GM21786 (cell line): ENCODE data around the gene ZNF366.

ENCODE experiments used
- ATAC-seq: cut with Tn5 transposase; IDR thresholded peaks from one replicate; pipeline ENCODE4 v1.9.1; 2021; ENCODE audit not compliant: unreplicated experiment

Gene ZNF366

DNA sequence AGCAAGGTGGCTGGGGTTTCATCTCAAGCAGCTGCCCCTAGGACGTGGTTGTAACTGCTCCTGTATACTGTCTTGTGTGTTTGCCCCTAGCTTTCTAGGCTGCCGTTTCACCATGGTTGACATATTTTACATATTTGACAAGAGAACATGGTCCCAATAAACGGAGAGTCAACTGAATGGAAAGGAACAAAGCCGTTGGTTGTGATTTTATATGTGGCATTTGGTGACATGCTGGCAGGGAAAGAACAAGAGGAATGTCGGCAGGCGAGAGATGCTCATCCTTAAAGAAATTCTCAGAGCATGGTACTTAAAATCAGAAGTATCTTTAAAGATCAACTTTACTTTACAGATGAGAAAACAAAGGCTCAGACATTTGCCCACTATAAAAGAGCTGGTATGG, 11.8 kb downstream of the ZNF366 start:
- no peak for ATAC-seq

DNA sequence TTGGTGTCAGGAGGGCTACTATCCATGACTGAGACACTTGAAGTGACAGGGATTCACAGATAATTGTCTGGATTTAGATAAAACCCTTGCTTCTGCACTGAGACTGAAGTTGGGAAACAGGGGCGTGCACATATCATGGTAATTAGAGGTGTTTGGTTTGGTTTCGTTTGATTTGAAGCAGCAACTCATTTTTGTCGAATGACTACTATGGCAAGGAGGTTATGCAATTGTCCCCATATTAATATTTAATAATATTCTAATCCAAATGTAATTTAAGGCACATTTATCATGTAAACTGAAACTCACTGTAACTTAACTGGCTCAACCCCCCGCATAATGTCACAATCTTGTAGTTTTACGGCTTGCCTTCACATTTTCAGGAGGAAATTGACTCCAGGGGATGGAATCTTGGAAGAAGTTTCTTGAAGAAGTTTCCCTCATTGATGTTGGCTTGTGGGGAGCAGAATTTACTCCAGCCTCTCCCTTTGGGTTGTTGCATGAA, 12.5 kb downstream of the ZNF366 start:
- no peak for ATAC-seq

DNA sequence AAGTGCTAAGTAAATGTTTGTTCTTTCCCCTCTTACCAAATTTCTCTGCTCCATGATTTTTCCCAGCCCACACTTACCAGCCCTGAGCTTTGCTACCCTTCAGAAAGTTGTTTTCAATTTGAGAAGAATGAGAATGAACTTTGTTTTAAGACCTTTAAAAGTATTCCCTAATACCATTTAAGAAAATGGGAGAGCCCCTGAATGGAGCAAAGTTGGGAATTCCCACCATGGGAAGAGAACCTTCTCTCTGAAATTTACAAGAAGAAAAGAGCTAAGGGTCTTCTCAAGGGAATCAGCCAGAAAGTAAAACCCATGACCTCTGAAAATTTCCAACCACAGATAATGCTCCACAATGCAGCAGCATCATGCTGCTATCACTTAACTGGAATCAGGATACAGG, 17.7 kb downstream of the ZNF366 start:
- no peak for ATAC-seq

DNA sequence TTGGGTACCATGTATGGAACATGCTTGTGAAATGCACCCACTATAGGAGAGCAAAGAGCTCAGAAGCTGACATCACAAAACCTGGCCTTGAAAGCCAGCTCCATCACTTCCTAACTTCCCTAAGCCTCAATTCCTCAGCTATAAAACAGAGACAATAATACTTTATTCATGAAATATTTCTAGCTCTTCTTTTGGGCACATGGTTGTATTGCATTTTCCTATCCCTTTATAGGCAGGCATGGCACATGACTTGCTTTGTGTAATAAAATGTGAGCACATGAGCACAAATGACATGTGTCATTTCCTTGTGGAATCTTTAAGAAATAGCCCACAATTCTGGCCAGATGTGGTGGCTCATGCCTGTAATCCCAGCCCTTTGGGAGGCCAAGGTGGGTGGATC, 18.5 kb downstream of the ZNF366 start:
- ATAC-seq: no peak

DNA sequence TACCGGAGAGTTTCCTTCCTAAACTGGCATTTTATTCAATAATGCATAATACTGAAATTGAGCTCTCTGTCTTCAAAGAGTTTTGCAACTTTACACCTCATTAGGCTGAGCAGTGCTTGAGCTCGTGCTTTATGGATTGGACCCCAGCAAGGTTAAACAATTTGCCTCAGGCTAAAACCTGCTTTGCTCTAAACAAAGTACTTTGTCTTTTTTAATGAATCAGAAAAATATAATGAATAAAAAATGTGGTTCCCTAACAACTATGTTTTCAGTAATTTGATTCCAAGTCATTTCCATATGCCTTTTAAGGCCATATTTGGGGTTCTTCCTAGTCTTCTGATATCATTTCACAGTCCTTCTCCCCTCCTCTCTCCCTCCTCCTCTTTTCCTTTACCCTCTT, 20.0 kb downstream of the ZNF366 start:
- no peak for ATAC-seq

DNA sequence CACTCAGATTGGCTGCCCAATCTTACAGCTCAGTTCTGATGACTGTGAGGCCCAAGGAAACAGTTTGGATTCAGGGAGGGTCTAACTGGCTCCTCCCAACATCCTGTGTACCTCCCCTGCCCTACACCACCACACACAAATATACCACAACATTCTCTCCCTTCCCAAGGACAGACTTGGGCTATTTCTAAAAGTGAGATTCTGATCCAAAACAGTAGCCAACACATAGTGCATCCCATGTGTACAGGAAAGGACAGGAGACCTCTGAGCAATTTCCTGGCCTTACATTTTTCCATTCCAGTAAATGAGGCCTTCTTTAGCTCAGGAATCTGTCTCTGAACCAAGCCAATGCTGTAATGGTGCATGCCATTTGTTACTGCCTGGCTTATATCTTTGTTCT, 20.8 kb downstream of the ZNF366 start:
- no peak for ATAC-seq

DNA sequence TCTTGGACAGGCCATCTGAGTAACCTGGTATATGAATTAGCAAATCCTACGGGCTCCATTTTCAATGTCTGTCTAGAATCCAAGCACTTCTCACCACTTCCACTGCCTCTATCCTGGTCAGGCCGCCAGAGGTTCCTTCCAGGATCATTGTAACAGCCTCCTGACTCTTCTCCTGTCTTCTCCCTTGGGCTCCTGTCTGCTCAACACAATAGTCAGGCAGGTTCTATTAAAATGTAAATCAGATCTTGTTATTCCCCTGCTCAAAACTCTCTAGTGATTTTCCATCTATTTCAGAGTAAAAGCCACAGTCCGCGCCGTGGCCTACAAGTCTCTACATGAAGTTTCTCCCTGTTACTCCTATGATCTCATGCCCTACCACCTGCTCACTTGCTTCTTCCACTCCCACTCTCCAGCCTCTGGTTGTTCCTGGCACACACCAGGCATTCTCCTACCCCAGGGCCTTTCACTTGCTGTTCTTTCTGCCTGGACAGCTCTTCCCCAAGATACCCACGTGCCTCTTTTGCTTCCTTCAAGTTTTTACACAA, 21.7 kb downstream of the ZNF366 start:
- ATAC-seq: no peak

DNA sequence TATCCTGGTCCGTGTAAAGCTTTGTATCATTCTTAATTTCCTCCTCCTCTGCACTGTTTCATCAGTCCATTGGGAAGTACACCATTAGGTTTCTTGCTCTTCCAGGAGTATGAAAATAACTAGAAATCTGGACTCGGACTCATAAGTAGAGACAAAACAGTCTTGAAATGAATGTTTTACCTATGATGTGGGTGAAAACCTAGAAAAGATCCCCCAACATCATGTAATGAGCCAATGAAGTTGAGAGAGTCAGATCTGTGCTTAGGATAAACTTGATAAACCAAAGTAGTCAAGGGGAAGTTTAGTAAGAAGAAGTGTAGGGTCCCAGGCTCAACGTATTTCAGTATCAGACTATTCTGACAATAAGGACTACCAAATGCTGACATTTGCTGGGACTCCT, 25.2 kb downstream of the ZNF366 start:
- ATAC-seq: no peak

DNA sequence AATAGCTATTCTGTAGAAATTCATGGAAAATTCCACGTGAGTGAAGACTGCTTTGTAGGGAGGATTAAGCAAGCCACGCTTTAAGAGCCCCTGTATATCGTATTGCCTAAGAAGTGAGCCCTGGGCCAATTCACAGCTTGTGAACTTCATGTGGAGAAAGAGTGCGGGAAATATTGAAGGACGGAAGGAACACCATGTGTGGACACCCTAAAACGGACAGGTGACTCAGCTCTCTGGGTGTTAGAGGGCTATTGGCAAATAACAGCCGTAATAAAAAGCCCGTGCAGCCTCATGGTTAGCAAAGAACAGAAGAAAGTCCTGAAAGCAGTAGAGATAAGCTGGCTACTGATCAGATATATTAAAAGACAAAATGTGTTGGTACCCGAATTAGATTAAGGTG, 26.4 kb downstream of the ZNF366 start:
- ATAC-seq: no peak

DNA sequence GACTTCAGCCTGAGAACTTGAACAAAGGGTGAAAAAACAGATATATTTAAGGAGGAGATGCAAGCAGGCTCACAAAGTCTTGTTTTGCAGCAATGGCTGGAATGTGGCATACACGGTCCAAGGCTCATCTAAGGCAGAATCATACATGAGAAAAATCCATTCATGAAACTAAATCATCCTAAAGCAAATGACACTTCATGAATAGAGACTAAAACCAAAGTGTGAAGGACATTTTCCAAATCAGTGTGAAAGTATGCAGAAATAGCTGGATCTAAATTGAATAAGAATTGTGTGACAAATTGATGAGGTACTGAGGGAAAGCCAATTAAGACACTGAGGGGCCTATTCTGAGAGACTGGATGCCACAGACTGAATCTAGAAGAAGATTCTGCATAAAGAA, 27.3 kb downstream of the ZNF366 start:
- ATAC-seq: no peak

DNA sequence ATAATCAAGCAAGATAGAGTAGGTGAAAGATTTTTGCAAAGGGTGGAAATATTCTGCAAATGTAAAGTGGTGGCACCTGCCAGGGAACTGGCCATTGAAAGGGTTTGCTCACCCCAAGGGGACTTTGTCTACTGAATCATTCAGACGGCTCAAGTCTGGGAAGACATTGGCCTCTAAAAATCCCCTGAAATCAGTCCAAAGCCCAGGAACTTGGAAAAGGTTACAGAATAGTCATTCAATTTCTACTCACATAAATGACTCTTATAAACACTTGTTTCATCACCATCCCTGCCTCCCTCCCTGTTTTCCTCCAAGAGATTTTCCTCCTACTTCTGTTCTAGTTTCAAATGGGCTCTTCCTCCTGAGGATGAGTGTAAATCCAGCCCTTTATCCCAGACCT, 28.5 kb downstream of the ZNF366 start:
- no peak for ATAC-seq

DNA sequence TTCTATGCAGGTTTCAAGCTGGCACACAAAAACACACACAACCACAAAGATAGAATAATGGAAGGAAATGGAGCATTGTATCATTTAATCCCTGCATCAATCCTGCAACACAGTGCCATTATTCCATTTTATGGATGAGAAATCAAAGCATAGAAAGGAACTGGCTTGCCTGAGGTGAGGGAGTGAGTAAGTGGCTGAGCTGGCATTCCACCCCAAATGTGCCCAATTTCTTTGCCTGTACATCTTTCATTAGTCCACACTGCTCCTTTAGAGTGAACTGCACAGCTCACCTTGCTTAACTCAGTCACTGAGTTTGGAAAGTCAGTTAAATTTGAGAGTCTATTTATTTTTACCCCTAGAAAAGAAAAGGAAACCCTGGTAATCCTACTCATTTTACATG, 28.9 kb downstream of the ZNF366 start:
- ATAC-seq: no peak

DNA sequence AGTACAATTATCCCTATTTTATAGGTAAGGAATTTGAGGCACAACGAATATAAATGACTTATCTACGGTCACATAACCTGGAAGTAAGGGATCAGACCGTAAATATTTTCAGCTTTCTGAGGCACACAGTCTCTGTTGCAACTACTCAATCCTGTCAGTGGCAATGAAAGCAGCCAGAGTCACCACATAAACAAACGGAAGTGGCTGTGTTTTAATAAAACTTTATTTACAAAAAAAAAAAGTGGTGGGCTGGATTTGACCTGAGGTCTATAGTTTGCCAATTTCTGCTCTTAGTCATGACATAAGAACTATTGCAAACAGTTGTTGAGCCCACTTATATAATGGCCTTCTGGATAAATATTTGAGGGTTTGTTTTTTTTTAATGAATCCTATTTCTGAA, 29.6 kb downstream of the ZNF366 start:
- no peak for ATAC-seq

DNA sequence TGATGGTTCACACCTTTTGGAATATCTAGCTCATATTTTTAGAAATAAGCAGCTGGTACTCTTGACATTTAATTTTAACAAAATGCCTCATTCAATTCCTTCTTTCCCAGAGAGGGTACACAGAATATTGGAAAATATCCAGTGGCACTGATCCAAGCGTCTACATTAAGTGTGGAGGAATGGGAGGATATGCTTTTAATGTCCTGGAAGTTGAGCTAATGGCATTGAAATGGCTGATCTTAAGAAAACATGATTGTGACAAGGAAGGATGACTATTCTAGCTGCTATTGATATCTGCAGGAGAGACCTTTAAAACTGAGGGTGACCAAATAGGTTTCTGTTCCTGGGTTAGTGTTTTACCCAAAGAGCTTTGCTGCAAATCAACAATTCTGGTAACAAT, 30.0 kb downstream of the ZNF366 start:
- ATAC-seq: no peak

DNA sequence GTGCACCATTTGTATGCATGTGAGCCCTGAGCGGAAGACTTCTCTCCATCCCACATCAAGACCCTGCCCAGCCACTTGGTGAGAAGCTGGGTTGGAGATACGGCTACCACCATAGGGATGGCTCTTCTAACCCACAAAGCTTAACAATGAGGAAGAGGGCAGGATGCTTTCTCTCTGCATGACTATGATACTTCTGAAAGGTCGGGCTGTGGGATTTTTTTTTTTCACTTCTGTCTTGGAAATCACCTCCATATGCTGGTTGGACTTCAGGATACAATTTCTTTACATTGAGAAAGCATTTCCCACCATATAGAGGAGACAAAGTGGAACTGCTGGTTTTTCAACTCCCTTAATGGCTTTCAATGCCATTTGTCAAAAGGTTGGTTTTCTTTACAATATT, 30.5 kb downstream of the ZNF366 start:
- ATAC-seq: no peak

DNA sequence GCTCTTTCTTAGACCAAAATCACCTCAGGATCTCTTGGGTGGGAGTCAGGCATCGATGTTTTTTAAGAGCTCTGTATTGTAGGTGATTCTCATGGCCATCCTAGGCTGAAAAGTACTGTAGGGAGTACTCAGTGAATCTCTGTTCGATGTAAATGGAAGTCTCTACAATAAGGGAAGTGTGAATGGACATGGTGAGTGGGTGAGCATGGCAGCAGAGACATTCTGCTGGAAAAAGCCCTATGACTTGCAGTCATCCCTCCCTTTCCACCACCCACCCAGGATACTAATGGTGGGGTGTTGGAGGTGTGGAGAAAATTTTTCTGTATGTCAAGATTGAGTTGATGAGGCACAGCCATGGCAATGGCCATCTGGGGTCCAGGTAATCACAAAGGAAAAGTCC, 30.9 kb downstream of the ZNF366 start:
- ATAC-seq: no peak

DNA sequence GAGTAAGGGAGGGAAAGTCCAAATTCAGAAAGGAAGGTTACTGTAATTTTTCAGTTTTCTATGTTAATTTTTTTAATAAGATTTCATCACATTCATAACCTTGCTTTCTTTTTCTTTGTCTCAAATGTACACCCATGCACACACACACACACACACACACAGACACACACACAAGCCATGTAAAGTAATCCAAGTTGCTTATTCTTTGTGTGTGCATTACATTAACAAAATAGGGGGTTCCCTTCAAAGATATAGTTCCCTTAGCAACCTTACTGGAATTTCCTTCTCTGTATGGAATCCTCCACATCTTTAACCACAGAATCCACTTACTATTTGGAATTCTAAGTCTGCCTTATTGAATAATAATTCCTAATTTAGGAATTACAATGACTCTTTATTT, 32.7 kb downstream of the ZNF366 start:
- ATAC-seq: no peak

DNA sequence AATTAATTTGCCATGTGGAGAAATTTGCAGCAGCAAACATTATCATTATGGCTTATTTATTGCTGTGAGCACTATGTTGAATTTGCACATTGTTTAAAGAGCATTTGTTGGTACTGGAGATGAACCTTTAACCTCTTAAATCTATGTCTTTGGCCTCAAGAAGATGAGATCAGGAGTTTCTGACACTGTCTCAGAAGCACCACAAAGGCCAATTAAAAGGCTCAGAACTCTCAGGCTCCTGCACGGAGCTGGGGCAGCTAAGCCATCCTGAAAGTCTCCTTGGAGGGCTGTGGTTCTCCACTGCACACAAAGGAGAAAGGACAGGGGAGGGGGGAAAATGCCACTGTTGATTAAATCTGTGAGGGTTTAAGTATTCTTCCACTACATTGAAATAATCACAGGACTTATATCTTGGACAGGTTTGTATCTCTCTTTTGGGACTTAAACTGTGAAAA, 33.1 kb downstream of the ZNF366 start:
- ATAC-seq: peak; percentile 47

DNA sequence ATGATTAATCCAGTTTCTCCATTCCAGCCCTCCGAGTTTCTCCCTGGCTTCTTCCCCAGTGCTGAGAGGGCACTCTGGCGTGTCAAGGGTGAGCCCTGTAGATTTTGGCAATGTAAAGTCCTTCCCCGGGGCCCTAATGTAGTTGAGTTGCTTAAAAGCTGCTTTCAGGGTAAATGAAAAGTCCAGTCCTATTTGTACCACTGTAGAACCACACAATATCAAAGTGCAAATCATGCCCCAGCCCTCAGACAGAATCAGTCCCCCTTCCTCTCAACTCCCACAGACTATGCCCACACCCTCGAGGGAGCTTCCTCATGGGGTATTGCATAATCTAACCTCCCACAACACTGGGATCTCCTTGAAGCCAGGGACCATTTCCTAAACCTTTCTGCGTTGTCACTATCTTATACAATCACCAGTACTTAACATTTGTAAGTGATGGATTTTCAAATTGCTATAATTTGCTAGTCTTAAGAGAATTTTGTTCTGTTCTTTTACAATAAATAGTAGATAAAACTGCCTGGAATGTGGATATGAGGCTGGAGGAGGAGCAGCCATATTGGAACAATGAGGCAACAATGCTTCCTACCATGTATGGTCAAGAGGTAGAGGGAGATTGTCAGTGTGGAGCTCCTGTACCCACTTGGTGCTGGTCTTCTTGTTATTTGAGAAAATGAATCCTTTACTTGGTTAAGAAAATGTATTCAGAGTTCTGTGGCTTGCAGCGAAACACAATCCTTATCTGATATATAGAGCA, 34.4 kb downstream of the ZNF366 start:
- ATAC-seq: no peak

DNA sequence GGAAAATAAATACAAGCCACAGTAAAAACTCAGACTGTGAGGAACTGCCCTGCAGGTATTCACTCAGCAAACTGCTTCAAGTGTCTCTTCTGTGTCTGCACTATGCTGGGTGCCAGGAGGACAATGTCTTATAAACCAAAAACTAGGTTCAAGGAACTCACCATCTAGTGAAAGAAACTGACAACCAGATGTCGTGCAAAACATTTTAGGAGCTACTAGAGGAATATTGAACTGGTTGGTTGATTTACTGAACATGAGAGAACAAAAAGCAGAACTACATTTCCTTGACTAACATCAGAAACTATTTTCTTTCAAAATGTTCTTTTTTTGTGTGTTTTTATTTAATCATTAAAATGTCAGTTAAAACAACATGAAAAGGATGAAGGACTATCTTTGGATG, 35.2 kb downstream of the ZNF366 start:
- no peak for ATAC-seq

DNA sequence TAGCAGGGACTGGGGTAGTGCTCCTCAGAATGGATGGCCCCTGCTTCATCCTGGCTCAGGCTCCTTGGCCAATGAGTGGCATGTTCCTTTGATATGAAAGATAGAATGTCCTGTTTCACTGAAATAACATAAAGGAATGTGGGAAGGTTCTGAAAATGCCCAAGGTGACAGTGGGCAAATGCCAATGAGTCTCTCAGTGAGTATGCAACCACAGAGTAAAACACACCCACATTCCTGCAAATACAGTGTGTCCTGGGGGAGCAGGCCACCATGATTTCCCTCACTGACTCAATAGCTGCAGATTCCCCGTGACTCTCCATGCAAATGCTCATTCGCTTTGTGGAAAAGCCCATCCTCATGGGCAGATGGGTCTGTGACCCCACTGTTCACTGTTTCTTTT, 36.4 kb downstream of the ZNF366 start:
- no peak for ATAC-seq

DNA sequence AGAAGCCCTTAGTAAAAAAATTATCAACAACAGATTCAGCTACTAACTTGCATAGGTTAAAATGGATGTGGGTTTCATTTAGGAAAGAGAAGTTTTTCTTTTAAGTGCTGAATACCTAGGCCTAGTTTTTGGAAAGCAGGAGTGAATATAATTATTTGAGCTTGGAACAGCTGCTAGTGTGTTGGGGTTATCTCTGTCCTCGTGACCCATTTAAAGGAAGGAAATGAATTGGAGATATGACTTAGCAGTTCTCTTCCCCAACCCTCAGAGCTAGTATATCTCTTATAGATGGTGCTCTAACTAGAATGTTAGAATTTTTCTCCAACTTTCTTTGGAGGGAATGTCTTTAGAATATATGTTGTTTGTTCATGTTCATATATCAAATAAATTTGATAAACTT, 38.6 kb downstream of the ZNF366 start:
- no peak for ATAC-seq

DNA sequence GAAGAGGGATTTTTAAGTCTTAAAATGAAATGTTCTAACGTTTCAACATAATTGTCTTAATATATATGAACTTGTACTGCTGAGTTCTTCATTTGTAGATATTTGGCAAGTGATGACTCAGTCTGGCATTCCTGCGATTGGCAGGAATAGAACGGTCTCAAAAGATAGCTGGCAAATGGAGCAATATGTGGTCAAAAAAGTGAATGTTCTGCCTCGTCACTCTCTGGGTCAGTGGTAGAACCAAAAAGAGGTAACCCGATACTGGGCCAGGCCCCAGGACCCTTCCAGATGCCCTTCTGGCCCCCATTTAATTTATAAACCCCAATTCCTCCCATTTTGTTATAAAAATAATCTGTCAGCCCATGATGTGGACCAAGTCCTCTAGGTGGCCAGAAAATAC, 39.2 kb downstream of the ZNF366 start:
- ATAC-seq: no peak
